ELR (cell line): ENCODE data around the gene STRN4.
A peak's percentile ranks its signal among the peaks of the same experiment; 100 is the strongest.
"Not testable (repeated sequence)": the region's sequence is repeated elsewhere in the genome, so short reads cannot be mapped to it uniquely, and the experiment has no call there.

Source experiments
- DNase-seq: peaks from one replicate; pipeline ENCODE4 v3.0.0-alpha.2; 2015; ENCODE audit warnings: low read depth

The STRN4 gene

GRCh38 chr19:46773018-46773399 is 26.8 kb upstream of the STRN4 start:
- DNase-seq: no peak

GRCh38 chr19:46772170-46773017 is 26.1 kb upstream of the STRN4 start:
- DNase-seq: no peak

GRCh38 chr19:46768746-46769145 is 22.5 kb upstream of the STRN4 start:
- DNase-seq: not testable (repeated sequence)

GRCh38 chr19:46766569-46767317 is 20.5 kb upstream of the STRN4 start:
- peak; percentile 54 for DNase-seq

- DNase-seq: no peak
Observed at GRCh38 chr19:46764817-46765291, 18.6 kb upstream of the STRN4 start.

- DNase-seq: no peak
Observed at GRCh38 chr19:46762245-46762890, 16.1 kb upstream of the STRN4 start.

- DNase-seq: no peak
Observed at GRCh38 chr19:46761418-46761831, 15.2 kb upstream of the STRN4 start.

GRCh38 chr19:46760897-46761296 is 14.6 kb upstream of the STRN4 start:
- not testable (repeated sequence) for DNase-seq

GRCh38 chr19:46760363-46760762 is 14.1 kb upstream of the STRN4 start:
- no peak for DNase-seq

- no peak for DNase-seq
Observed at GRCh38 chr19:46759817-46760333, 13.6 kb upstream of the STRN4 start.

- DNase-seq: no peak
Observed at GRCh38 chr19:46759206-46759605, 13.0 kb upstream of the STRN4 start.

- no peak for DNase-seq
Observed at GRCh38 chr19:46756544-46756888, 10.3 kb upstream of the STRN4 start.

GRCh38 chr19:46755853-46756543 is 9.7 kb upstream of the STRN4 start:
- no peak for DNase-seq

GRCh38 chr19:46755077-46755852 is 9.0 kb upstream of the STRN4 start:
- DNase-seq: peak; percentile 35

- peak; percentile 56 for DNase-seq
Observed at GRCh38 chr19:46753420-46754155, 7.3 kb upstream of the STRN4 start.

GRCh38 chr19:46748325-46749109 is 2.3 kb upstream of the STRN4 start:
- DNase-seq: peak; percentile 79

- peak; percentile 43 for DNase-seq
Observed at GRCh38 chr19:46745521-46746280, 549 bp downstream of the STRN4 start, which contains the start of gene FKRP. Gene FKRP, plus strand, starts transcription at chr19:46746057. Its CDS starts 9,394 bp downstream, at chr19:46755451.

GRCh38 chr19:46745030-46745429 is 1.2 kb downstream of the STRN4 start:
- DNase-seq: no peak
